Activated CD4-positive, alpha-beta memory T cell treated with anti-CD3 and anti-CD28 coated beads, Interleukin-2, amount 10 ng/mL, durations not matched to agents 7 days and 5 days (primary cell): ENCODE data around the gene NEURL4. TPM values are rescaled to one million over a fixed set of nuclear protein-coding genes. Genes with fewer than 3 reads are reported as not detected.
A peak's percentile ranks its signal among the peaks of the same experiment; 100 is the strongest.

ENCODE experiments used
- CTCF ChIA-PET: fragments of 350-600 bp; sonication (Branson Sonifier 250); formaldehyde crosslinking; loops from one replicate; lab custom pipeline; 2021; ENCODE audit warnings: antibody characterized with exemption, inconsistent platforms; lab: Charles Lee
- POLR2A ChIA-PET: fragments of 350-600 bp; sonication (Branson Sonifier 250); formaldehyde crosslinking; loops from one replicate; lab custom pipeline; 2021; ENCODE audit warnings: antibody characterized with exemption; lab: Charles Lee
- DNase-seq: peaks from one replicate; pipeline ENCODE4 v3.0.0-alpha.2; 2020
- H3K27ac Mint-ChIP-seq: one replicate; pipeline ENCODE4 v1.8.0; 2021; ENCODE audit warnings: mild to moderate bottlenecking, mixed read lengths
- H3K27me3 Mint-ChIP-seq: one replicate; pipeline ENCODE4 v1.8.0; 2021; ENCODE audit warnings: mixed read lengths
- H3K36me3 Mint-ChIP-seq: one replicate; pipeline ENCODE4 v1.8.0; 2021; ENCODE audit warnings: low read depth, mixed read lengths
- H3K4me1 Mint-ChIP-seq: one replicate; pipeline ENCODE4 v1.8.0; 2021; ENCODE audit warnings: mixed read lengths
- H3K4me3 Mint-ChIP-seq: one replicate; pipeline ENCODE4 v1.8.0; 2021; ENCODE audit warnings: mild to moderate bottlenecking, mixed read lengths
- H3K9me3 Mint-ChIP-seq: one replicate; pipeline ENCODE4 v1.8.0; 2021; ENCODE audit warnings: mixed read lengths
- total RNA-seq, 2 experiments: library from RNA; stranded (reverse); gene quantifications; one replicate each; pipeline ENCODE4 v1.2.3, GENCODE V29; 2021

Gene NEURL4
- total RNA-seq, 2 experiments from 2014 or later: 28.4 to 31.2 TPM

DNA sequence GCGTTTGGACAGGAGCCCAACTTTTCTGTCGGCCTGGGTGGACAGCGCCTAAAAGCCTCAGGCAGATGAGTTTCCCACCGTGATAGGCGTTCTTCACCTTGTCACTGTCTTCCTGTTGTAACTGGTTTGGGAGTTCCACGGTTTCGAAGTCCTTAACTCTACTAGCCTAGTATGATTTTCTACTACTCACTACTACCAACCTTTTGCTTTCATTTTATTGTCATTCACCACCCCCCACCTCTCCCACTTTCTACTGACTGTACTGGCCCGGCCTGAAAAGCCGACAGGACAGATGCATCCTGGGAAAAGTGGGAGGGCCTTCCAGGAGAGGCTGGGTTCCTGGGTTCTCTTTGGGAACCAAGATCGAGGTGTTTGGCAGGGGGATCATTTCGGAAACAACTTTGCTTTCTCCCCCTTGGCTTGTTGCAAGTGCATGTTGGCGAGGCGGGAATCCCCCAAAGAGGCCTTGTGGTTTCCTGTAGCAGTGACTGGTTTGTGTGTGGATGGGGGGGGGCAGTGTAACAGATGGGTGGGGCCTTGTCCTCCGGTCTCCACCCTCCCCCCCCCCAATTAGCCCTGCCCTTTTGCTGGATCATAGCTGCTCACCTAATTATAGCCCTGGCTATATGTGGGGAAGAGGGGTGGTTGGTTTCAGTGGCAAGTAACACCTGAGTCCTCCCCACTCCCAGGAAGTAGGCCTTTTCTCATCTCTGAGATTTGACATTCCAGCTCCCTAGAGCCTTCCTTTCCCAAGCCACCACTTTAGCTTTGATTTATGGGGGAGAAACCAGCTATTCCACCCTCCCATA, 20.3 kb downstream of the NEURL4 start:
- Mint-ChIP-seq H3K36me3 (peaks cover 54% of the 10 kb centered on the region), H3K4me3 (peak overlapping the region; percentile 82), H3K4me1 (peaks cover 57% of the 10 kb centered on the region), H3K27me3 (no peaks in the 10 kb centered on the region), H3K27ac (peak overlapping the region; percentile 94), H3K9me3 (no peaks in the 10 kb centered on the region)
- POLR2A ChIA-PET: interaction anchor here (0.6 to 11.2 kb wide), 18 partner anchors 9 to 378 kb away, joined by 3 to 109 read pairs (median 4); partner anchors contain the start of genes ACAP1, CTDNEP1, GABARAP and MPDU1
- CTCF ChIA-PET: no interaction called here
- peak; percentile 84 for DNase-seq

DNA sequence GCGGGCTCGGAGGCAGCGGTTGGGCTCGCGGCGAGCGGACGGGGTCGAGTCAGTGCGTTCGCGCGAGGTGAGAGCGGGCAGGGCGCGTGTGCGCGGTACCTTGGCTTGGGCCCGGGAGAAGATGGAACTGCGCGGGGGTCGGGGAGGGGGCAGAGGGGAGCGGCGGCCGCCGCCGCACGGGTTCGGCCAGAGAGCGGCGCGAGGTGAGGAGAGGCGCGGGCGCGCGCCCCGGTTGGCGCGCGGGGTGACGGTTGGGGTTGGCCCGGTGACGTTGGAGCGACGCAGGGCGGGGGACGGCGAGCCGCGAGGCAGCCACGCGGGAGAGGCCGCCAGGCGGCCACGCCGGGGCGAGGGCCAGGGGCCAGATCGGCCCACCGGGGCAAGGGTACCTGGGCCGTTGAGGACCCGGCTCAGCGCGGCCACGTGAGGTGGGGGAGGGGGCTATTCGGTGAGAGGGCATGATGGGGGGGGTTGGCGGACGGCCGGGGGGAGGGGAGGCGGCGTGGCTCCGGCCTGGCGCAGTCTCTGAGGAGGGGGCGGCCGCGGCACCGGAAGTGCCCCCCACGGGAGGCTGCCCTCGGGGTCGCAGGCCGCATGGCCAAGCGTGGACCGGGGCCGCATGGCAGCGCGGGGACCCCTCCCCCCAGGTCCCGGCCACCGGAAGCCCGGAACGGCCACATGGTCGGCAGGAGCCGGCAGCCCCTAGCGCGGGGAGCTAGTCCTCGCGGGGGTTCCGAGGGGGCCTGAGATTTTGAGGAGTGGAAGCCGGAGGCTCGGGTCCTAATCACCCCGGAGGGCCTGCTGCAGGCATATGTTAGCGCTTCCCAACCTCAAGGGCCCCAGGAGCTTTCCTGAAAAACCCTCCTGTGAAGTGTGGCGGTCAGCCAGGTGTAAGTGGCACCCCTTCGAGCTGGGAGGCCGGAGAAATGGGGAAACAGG, 21.2 kb downstream of the NEURL4 start:
- Mint-ChIP-seq H3K36me3 (peaks cover 46% of the 10 kb centered on the region), H3K4me3 (peak overlapping the region; percentile 90), H3K27me3 (no peaks in the 10 kb centered on the region), H3K9me3 (no peaks in the 10 kb centered on the region), H3K27ac (peak overlapping the region; percentile 100), H3K4me1 (peaks cover 49% of the 10 kb centered on the region)
- ChIA-PET CTCF (no interaction called here), POLR2A (interaction anchor here (0.8 to 11.2 kb wide), 16 partner anchors 9 to 379 kb away, joined by 3 to 109 read pairs (median 4); partner anchors contain the start of genes ACAP1, CTDNEP1, GABARAP and MPDU1)
- peak; percentile 62 for DNase-seq

DNA sequence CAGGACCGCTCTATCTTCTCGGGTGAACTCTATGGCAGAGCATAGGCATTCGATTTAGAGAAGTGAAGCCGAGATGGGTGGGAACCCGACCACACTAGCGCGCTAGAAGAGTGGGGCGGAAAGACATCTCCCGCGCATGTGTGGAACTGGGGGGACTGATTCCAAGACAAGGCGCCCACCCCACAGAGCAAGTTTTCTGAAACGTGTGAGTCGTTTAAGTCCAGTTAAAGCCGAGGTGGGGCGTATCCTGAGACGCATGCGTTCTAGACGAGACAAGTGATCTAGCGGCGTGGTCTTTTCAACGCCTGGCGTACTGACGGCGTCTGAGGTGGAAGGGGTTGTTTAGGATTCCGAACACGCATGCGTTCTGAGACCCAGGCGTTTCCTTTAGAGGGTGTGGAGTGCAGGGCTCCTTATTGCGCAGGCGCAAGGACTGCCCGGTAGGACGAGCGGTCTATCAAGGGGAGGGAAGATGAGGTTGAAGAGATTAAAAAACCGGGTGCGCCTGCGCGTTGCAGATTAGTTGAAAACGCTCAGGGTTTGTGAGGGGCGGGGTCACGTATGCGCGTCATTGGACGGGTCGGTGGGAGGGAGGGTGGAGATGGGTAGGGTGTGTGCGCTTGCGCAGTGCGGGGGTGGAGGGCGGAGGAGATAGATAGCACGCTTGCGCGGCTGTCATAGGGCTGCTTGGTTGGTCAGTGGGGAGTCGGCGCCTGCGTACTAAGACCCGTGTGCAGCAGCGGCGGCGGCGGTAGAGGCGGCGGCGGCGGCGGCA, 22.0 kb downstream of the NEURL4 start, which contains the start of gene EIF5A:
Gene EIF5A (plus strand): TSS at position 718 of the 775 bp plus-strand sequence. CDS start 2,008 bp downstream, outside the sequence.
- POLR2A ChIA-PET: interaction anchor here (1.4 to 1.7 kb wide), 2 partner anchors 8 to 10 kb away, joined by 4 read pairs; partner anchors contain the start of gene GPS2
- H3K9me3 Mint-ChIP-seq: no peaks in the 10 kb centered on the region
- CTCF ChIA-PET: no interaction called here
- H3K4me1 Mint-ChIP-seq: peaks cover 40% of the 10 kb centered on the region
- peak within 1 kb of the TSS; percentile 100 for H3K27ac Mint-ChIP-seq
- H3K4me3 Mint-ChIP-seq: peak within 1 kb of the TSS; percentile 90
- H3K27me3 Mint-ChIP-seq: no peaks in the 10 kb centered on the region
- DNase-seq: peak; percentile 100
- H3K36me3 Mint-ChIP-seq: peaks cover 38% of the 10 kb centered on the region

DNA sequence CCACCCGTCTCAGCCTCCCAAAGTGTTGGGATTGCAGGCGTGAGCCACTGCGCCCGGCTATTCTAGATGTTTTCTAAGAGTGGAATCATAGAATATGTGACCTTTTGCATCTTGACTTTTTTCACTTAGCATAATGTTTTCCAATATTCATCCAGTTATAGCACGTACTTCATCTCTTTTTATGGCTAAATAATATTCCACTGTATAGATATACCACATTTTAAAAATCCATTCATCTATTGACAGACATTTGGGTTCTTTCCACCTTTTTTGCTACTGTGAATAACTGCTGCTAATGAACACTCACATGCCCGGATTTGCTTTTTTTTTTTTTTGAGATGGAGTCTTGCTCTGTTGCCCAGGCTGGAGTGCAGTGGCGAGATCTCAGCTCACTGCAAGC, 25.0 kb downstream of the NEURL4 start:
- Mint-ChIP-seq H3K36me3 (peaks cover 11% of the 10 kb centered on the region), H3K4me1 (peaks cover 13% of the 10 kb centered on the region), H3K27ac (no peak overlapping the region), H3K27me3 (peaks cover 10% of the 10 kb centered on the region), H3K4me3 (no peak overlapping the region), H3K9me3 (no peaks in the 10 kb centered on the region)
- ChIA-PET CTCF (interaction anchor here (1.1 kb wide), 1 partner anchor 83 kb away, joined by 3 read pairs; no protein-coding TSS in a partner anchor), POLR2A (no interaction called here)
- DNase-seq: no peak

DNA sequence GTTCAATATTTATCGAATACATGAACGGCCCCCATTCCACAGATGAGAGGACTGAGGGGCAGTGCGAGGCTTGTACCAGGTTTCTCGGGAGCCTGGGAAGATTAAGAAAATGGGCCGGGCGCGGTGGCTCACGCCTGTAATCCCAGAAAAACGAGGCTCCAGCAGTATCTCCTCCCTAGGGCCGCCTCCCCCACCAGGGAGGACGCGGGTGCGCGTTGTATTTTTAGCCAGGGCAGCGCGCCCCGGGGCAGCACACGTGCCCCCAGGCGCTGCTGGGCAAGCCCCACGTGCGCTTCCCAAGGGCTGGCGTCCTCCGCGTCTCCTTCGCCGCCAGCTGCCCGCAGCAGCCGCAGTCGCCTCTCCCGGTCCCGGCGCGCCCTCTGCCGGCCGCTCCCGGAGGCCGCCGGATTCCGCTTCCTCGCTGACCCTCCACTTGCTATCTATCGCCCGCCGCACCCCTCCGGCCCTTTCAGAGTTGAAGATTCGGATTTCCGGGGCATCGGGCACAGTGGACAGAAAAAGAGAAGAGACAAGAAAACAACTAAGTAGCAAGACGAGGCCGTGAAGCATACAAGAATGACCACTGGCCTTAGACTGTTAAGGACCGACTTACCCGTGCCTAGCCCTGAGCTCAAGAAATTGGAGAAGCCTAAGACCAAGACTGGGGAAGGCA, 32.8 kb downstream of the NEURL4 start:
- ChIA-PET CTCF (interaction anchor here (0.6 to 2.8 kb wide), 30 partner anchors 8 to 453 kb away, joined by 3 to 61 read pairs (median 4); partner anchors contain the start of genes ACADVL, ACAP1, CTDNEP1 and DLG4), POLR2A (interaction anchor here (0.7 to 1.8 kb wide), 5 partner anchors 40 to 78 kb away, joined by 3 to 10 read pairs (median 3); partner anchors contain the start of genes ACADVL, ACAP1 and DLG4)
- DNase-seq: peak; percentile 71
- H3K27ac Mint-ChIP-seq: no peak overlapping the region
- no peak overlapping the region for H3K4me3 Mint-ChIP-seq
- no peaks in the 10 kb centered on the region for H3K9me3 Mint-ChIP-seq
- peaks cover 29% of the 10 kb centered on the region for H3K4me1 Mint-ChIP-seq
- H3K27me3 Mint-ChIP-seq: peaks cover 40% of the 10 kb centered on the region
- H3K36me3 Mint-ChIP-seq: no peaks in the 10 kb centered on the region

DNA sequence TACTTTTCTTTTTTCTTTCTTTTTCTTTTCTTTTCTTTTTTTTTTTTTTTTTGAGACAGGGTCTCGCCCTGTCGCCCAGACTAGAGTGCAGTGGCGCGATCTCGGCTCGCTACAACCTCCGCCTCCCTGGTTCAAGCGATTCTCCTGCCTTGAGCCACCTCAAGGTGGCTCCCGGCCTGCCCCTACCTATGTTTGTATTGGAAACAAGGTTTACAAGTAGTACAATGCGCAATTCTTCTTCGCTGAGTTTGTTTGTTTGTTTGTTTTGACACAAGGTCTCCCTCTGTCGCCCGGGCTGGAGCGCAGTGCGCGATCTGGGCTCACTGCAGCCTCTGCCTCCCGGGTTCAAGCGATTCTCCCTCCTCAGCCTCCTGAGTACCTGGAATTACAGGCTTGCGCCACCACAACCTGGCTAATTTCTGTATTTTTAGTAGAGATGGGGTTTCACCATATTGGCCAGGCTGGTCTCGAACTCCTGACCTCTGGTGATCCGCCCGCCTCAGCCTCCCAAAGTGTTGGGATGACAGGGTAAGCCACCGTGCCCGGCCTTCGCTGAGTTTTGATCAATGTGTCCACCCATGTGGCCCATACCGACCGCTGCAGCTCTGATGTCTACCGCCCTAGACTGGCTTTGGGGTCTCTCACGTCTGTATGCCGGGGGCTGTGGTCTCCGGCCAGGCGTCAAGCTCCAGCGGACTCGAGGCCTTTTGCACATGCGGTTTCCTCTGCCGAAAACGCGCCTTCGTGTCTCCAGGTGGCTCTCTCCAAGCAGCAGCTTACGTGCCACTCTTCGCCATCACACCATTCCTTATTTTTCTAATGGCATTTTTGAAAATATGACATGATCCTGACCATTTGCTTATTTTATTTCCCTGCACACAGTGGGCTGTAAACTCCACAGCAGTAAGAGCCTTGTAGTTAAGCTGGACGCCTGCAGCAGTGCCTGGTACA, 33.6 kb downstream of the NEURL4 start:
- Mint-ChIP-seq H3K27me3 (peaks cover 40% of the 10 kb centered on the region), H3K4me1 (peaks cover 29% of the 10 kb centered on the region), H3K27ac (peak overlapping the region; percentile 40), H3K9me3 (no peaks in the 10 kb centered on the region), H3K4me3 (peak overlapping the region; percentile 69), H3K36me3 (no peaks in the 10 kb centered on the region)
- no peak for DNase-seq
- CTCF ChIA-PET: interaction anchor here (0.6 to 2.8 kb wide), 21 partner anchors 10 to 453 kb away, joined by 3 to 61 read pairs (median 5); partner anchors contain the start of genes ACADVL, ACAP1, DLG4 and GABARAP
- POLR2A ChIA-PET: interaction anchor here (0.9 to 1.8 kb wide), 4 partner anchors 41 to 77 kb away, joined by 3 to 10 read pairs (median 6); partner anchors contain the start of genes ACADVL, ACAP1 and DLG4

DNA sequence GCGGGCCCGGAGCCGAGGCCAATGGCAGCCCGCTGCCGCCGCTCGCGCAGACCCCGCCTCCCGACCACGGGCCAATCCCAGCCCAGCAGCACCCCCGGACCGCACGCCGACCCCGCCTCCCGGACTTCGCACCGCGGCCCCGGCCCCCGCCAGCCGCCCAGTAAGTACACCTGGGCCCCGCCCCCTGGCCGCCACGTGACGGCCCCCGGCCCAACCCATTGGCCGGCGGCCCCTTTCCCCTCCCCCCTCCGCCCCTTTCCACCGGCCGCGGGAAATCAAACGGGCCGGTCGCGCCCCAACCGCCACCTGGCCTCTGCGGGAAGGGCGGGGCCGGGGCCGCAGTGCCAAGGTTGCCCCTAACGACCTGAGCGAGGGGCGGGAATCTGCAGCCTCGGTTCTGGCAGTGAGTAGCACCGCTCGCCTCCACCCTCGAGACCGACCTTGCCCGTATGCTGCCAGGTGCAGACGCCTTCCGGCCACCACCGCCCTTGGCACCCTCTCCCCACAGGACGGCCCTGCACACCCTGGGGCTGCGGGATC, 34.5 kb downstream of the NEURL4 start, which contains the start of gene YBX2:
Gene YBX2 (minus strand): TSS at position 26 of the 540 bp plus-strand sequence. CDS start 139 bp downstream, outside the sequence.
- CTCF ChIA-PET: no interaction called here
- Mint-ChIP-seq H3K9me3 (no peaks in the 10 kb centered on the region), H3K36me3 (no peaks in the 10 kb centered on the region), H3K27me3 (peaks cover 38% of the 10 kb centered on the region), H3K4me3 (peak within 1 kb of the TSS; percentile 69), H3K4me1 (peaks cover 29% of the 10 kb centered on the region), H3K27ac (peak within 1 kb of the TSS; percentile 40)
- DNase-seq: peak; percentile 85
- POLR2A ChIA-PET: no interaction called here

DNA sequence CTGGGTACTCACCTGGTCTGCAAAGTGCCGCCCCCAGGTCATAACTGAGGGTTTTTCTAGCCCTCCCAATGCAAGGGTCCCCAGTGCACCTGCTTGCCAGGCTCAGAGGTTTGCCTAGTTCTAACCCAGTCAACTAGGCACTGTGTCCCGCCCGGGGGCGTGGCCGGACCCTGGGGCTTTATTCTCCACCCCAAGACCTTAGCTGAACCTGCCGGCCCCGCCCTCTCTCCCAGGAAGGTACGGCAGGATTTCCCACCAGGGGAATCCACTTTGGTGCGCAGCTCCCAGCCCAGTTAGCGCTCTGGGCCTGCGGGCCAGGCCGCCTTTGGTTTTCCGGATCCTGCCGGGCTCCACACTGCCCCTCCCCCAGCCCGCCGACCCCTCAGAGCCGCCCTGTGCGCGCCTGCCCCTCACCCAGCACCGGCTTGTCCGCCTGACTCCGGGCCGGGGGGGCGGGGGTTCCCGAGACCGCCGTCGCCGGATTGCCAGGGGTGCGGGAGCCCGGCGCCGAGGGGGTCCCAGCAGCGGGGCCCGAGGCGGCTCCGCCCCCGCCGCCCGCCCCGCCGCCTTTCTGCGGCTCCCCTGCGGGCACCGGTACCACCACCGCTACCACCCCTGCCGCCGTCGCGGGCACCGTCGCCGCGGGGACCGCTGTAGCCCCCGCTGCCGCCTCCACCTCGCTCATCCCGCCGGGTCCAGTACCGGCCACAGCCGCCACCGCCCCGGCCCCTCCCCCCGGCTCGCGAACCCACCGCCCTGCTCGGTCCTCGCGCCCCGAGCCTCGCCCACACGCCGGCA, 35.1 kb downstream of the NEURL4 start:
- ChIA-PET CTCF (interaction anchor here (1.0 kb wide), 1 partner anchor 73 kb away, joined by 4 read pairs; no protein-coding TSS in a partner anchor), POLR2A (interaction anchor here (1.9 kb wide), 1 partner anchor 143 kb away, joined by 4 read pairs; no protein-coding TSS in a partner anchor)
- H3K4me1 Mint-ChIP-seq: peaks cover 29% of the 10 kb centered on the region
- H3K27me3 Mint-ChIP-seq: peaks cover 37% of the 10 kb centered on the region
- H3K27ac Mint-ChIP-seq: no peak overlapping the region
- DNase-seq: no peak
- H3K4me3 Mint-ChIP-seq: peak overlapping the region; percentile 69
- H3K36me3 Mint-ChIP-seq: no peaks in the 10 kb centered on the region
- no peaks in the 10 kb centered on the region for H3K9me3 Mint-ChIP-seq

DNA sequence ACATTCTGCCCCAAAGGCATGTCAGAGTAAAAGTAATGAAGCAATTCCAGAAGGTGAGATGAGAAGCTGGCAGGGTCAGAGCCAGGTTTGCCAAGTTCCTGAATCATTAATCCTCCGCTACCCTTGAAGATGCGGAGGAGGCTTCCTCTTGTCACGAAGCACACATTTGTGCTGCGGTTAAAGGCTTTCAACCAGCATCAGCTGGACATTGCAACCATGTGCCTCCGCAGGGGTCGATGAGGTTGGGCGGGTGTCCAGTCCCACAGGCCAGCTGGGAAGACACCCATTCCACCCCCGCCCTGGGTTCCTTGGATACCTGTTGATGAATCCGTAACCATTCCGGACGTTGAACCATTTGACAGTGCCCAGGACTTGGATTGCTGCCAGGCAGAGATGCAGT, 36.0 kb downstream of the NEURL4 start:
- H3K27me3 Mint-ChIP-seq: peaks cover 42% of the 10 kb centered on the region
- H3K4me3 Mint-ChIP-seq: no peak overlapping the region
- H3K4me1 Mint-ChIP-seq: peaks cover 29% of the 10 kb centered on the region
- H3K36me3 Mint-ChIP-seq: no peaks in the 10 kb centered on the region
- ChIA-PET CTCF (interaction anchor here (1.0 kb wide), 1 partner anchor 73 kb away, joined by 4 read pairs; no protein-coding TSS in a partner anchor), POLR2A (interaction anchor here (1.2 to 1.9 kb wide), 2 partner anchors 16 to 144 kb away, joined by 3 to 4 read pairs; no protein-coding TSS in a partner anchor)
- DNase-seq: no peak
- H3K27ac Mint-ChIP-seq: no peak overlapping the region
- H3K9me3 Mint-ChIP-seq: no peaks in the 10 kb centered on the region
